T-helper 1 cell (primary cell): ENCODE data around the gene CCDC15.
A peak's percentile ranks its signal among the peaks of the same experiment; 100 is the strongest.

ENCODE experiments used
- DNase-seq, 5 donors: peaks; one replicate each; pipeline ENCODE4 v3.0.0-alpha.2; 2012 to 2020

The CCDC15 gene

DNA sequence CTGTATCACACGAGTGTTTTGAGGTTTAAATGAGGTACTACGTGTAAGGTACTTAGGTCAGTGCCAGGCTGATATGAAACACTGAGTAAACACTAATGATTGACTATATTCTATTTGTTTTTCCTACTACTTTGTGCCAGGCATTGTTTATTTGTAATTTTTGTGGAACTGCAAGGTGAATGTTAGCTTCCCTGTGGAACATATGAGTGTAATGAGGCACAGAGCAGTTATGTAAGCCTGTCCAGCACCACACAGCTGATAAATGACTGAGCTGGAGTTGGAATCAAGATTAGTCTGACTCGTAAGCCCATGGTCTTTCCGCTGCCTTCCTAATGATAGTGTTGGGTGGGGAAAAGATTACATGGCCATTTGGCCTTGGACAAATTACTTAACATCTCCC lies 115.0 kb downstream of the CCDC15 start:
- DNase-seq = no peak

DNA sequence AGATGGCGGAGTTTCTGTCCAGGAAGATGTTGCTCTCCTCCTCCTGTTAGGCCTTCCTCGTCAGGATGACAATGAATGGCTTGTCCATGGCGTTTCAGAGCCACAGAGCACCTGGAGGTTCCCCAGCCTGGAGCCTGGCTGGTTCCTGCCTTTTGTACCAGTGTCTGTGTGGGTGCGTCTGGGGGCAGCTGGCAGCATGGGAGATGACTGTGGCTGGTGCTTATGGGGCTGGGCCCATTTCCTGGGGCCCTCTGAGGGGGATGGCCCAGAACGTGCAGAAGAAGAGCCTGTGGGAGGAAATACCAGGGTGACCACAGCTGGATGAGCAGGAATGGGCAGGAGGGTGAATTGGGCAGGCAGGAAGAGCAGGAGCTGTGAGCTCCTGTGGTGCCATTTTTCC lies 115.8 kb downstream of the CCDC15 start:
- DNase-seq = no peak

DNA sequence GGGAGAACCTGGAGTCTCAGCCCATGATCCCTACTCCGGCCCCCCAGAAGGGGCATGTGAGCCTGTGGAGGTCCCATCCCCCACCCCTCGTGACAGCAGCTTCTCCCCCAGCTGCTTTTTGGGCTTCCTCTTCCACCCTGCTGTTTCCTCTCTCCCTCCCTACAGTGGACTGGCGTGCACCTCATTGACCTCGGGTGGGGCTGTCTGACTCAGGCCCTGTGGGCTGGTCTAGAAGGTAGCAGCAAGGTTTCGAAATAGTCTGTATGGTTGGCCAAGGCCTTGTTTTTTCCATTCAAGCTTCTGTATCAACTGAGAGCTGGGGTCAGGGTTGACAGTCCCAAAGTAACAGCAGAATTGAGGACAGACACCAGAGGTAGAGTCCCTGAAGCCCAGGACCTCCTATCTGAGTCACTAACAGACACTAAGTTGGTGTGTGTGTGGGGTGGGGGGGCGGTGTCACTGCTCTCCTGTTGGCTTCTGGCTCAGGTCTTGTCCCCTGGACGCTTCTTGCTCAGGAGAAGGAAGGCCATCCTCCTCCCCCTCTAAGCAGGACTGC lies 116.8 kb downstream of the CCDC15 start:
- DNase-seq = peak in 1 of 5 donors; percentile 12

DNA sequence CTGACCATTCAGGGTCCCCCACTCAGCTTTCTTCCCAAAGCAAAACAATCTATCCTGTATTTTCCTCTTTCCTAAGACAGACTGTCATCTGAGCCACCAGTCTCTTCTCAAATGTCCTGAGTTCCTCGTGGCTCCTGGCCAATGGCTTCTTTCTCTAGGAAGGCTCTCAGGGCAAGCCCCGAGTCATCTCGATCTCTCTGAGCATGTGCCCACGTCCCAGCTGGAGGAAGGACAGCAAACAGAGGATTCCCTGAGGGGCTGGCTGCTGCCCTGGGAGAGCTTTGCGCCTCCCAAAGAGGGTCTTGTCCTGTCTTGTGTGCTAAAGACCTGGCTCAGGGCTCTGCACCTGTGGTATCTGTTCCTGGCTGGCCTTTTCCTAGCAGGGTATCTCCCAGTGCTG lies 117.4 kb downstream of the CCDC15 start:
- DNase-seq = no peak

DNA sequence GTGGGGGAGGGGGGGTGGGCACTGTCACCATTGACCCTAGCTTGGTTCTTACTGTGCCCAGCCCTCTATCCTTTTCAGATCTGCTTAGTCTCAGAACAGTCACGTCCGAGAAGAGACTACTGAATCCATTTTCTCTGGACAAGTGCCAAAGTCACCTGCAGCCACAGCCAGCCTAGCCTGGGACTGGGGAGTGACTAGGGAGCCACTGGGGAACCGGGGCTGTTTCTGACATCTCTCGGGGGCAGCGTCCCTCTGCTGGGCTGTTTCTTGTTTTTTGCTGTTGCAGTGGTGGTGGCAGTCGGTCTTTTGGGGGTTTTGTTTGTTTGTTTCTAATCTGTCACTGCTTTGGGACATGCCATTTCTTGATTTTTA lies 117.8 kb downstream of the CCDC15 start:
- no peak for DNase-seq

DNA sequence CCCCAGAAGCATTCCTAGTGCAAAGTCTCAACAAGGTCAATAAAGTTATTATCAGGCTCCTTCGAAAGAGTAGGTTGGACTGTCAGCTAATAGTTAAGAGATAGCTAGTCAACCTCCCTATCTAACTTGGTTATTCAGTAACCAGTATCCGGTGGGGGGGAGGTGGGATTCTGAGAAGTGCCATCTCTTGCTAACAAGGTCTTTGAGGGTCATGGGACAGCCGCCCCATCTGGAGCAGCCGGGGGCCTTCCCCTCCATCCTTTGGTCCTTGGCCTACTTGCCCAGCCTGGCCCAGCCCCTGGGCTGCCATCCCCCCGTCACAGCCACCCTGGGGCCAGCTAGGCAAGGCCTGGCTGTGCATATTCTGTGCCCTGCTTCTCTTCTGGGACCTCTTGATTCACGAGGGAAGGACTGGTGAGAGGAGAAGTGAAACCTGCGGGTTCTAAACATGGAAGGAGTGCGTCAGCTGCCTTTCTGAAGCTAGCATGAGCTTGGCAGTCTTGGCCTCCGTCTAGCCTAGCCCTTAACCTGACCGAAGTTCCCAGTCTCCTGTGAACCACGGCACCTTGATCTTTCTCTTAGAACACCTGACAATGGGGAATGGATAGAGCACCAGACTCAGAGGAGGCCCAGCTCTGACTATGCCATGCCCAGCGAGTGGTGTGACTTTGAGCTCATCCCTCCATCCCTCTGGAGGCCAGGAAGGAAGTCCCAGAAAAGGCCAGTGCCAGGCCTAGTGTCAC lies 118.4 kb downstream of the CCDC15 start:
- no peak for DNase-seq

DNA sequence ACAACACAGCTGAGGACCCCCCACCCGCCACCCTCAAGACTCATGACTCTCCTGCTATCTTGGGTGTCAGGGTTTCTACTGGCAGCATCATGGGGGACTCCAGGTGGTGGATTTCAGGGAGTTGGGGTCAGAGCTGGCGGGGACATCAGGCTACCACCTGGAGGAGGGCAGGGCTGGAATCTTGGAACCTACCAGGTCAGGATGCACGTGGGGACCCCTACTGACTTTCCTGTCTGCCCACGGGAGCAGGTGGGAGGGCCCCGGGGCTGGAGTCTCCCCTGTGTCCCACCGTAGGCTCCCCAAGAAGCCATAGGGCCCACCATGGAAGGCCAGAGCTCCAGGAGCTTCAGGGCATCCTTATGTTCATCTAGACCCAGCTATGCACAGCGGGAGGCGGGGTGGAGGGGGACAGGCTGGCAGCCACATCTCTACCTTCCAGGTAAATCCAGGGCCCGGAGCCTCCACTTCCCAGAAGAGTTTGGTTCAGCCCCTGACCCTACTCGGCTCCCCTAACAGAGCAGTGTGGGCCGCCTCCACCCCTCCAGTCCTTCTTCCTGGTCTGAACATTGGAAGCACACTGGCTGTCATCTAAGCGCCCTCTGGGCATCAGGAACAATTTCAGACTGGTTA lies 119.1 kb downstream of the CCDC15 start:
- DNase-seq = no peak

DNA sequence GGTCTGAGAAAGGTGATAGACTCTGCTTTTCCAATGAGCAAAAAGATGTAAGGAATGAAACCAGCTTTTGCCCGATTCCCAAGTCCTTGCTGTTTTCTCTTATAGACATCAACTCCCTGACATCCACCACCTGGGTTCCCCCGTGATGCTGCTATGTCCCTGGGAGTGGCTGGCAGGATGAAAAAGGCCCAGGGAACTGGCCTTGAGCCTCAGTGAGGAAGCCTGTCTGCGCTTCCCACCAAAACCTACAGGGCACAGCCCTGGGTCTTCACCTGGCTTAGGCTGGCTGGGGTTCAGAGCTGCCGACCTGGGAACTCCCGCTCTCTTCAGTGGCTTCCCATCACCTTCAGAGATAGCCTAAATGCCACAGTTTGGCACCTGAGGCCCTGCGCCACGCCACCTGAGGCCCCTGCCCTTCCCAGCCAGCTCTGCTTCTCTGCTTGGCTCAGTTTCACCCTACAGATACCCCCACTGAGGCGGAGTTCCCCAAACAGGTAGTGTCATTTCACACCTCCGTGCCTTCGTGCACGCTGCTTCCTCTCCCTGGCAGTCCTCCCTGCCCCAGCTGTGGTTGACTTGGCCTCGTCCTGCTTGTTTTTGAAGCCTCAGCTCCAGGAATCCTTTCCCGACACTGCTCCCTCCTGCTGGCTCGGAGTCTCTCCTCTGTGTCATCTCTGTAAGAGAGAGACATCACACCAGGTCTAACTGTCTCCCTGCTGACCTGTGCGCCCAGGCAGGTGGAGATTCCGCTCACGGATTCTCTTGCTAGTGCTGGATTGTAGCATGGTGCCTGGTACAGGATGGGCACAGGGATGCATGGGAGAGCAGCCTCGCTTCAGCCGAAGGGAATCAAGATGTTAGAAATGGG lies 119.8 kb downstream of the CCDC15 start:
- DNase-seq = no peak

DNA sequence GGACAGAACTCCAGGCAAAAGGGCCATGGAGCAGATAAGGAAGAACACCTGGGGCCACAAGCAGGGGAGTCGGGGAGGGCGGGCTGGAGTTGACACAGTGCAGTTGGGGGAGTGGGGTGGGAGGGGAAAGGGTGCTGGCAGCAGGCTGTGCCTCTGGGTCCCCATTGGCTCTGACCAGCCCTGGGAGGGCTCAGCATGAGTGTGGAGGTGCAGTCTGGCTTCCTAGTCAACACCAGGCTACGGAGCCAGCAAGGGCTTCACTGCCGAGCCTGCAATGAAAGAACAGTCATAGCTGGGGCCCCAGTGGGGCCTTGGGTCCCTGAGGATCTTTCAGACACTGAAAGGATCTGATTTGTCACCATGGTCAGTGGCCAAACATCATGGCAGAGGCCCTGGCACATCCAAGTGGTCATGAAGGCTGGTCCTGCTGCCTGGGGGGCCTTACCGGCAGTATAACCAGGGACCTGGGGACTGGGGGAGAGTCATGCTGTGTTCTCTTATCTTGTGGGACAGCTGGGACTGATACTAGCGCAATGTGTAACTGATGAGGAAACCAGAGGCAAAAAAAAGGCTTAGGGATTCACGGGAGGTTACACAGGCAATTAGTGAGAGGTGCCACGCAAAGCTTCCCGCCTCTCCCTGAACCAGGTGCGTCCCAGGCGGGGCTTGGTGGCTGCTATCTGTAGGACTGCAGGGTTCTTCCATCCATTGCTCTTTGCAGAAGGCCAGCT lies 120.7 kb downstream of the CCDC15 start:
- DNase-seq = no peak

DNA sequence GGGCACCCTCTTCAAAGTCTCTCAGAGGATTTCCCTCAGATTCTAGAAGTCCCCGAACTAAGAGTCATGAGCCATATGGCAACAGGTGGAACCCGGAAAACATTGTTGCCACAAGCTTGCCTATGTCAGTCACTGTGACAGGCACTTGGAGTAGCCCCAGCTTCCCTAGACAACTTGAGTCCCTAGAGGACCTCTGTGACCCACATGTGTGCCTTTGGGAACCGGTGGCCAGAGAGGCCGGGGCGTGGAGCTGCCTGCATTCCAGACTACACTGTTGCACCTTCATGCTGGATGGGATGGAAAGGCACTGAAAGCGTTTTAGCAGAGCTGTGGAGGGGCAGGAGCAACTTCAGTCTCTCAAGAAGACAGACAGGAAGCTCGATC lies 121.2 kb downstream of the CCDC15 start:
- DNase-seq = no peak

DNA sequence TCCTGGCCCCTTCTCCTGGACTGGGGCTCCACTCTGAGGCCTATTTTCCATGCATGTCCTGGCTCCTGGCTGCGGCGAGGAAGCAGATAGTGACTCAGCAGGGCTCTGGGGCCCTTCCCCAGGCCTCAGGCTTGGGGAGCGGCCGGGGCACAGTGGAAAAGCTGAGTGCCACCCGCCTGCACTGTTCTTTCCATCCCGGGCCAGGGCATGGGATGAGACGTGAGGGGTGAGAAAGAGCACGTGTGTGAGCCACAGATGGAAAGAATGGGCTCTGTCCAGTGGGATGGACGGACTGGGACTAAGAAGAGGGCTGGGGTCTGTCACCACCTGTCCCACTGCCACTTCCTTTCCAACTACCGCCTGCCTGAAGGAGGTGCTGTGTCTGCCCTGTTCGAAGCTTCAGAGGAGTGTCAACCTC lies 121.9 kb downstream of the CCDC15 start:
- DNase-seq = no peak

DNA sequence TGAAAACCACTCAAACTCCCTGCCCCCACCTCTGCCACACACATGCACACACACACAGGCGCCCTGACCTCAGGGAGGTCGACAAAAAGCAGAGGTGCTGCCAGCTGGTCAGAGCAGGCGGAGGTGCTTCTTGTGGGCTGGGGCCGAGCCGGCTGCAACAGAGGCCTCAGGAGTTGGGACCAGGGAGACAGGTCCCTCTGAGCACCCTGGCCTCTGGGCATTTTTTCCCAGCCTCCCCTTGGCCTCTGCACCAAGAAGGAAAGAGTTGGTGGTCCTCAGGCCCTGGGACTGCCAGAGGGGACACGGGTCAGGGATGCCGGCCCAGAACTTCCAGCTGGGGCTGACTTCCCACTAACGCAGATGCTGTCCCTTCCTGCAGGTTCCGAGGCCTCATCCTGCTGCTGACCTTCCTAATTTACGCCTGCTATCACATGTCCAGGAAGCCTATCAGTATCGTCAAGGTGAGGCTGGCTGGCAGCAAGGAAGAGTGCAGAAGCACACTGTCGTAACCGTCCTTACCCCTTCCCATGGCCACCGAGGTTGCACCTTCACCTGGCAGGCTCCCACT lies 122.5 kb downstream of the CCDC15 start:
- no peak for DNase-seq

DNA sequence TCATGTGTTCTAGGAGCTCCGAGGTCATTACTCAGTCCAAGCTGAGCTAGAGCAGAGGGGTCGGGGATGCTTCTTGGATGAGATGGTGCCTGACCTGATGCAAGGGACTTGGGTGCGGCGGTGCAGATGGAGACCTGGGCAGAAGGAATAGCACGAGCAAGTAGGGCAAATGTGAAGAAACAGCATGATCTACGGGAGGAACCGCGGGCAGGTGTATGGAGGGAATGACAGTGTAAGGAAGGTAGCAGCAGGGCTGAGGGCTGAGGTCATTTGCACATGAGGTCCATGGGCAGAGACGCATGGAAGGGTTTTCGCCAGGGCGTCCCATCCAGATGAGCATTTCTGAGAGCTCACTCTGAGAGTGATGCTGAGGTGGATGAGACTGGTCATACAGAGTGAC lies 124.0 kb downstream of the CCDC15 start:
- DNase-seq = no peak

DNA sequence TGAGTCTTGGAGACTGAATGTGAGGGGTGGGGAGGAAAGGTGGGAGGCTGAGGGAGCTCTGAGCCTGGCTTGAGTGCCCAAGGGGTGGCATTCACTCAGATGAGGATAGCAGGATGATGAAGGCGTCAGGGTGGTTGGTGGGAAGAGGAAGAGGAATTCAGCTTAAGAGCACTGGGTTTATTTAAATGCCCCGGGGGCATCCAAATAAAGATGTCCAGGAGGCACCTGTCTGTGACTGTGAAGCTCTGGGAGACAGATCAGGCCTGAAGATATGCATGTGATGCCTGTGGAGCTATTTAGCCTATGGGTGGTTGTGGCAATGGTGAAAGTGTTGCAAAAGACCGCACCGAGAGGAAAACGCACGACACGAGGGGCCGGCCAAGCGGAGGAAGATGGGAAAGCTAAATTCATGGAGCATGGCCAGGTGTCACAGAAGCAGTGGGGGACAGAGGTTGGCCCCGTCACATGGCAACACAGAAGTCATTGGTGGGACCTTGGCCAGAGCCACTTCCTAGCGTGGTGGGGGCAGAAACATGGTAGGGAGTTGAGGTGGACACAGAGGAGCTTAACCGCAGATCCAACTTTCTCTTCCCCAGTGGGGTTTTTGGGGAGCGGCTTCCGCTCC lies 124.6 kb downstream of the CCDC15 start:
- DNase-seq = no peak

DNA sequence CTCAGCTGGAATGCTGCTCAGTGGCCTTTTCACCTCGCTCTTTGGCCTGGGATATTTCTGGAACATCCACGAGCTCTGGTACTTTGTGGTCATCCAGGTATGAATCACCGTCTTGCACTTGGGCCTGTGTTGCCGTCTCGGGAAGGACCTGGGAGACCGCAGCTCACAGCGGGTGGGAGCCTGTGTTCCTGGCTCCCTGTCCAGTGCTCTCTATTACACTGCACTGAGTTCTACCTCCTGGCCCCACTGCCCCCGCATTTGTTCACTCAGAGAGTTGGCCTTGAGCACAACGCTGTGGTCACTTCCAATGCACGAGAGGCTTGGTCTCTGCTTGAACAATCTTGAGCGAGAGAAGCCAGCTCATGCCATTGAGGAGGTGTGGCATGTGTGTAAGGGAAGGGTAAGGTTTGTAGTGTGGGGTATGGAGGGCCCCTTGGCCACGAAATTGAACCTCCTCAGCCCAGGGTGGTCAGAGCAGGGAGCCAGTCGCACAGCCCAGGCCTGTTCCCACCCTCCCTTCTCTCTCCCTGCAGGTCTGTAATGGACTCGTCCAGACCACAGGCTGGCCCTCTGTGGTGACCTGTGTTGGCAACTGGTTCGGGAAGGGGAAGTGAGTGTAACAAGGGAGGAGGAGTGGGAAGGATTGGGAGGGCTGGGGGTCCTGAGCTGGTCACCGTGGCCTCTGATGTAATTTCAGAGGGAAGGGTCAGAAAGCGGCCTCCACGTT lies 125.3 kb downstream of the CCDC15 start:
- DNase-seq = no peak

DNA sequence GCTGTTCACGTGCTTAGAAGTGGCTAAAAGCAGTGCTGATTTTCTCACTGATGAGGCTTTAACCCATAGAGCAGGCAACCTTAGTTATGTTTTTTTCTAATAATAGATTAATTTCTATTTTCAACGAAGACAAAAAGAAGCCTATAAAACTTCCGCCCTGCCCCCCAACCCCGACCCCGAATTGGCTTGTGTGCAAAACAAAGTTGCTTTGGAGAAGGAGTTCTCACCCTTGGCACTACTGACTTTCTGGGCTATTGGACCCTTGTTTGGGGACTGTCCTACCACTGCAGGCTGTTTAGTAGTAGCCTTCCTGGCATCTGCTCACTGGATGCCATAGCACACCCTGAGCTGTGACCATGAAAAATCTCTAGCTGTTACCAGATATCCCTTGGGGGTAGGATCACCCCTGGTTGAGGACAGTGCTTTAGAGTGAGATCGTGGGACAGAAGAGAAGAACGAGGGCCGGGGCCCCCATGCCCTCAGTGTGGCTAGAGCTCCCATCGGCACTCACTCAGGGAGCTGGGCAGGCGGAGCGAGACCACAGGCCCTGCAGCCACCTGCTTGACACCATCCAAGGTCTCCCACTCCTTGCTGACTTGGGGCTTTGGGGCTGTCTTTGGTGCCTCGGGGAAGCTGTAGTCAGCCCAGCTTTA lies 126.0 kb downstream of the CCDC15 start:
- DNase-seq = no peak

DNA sequence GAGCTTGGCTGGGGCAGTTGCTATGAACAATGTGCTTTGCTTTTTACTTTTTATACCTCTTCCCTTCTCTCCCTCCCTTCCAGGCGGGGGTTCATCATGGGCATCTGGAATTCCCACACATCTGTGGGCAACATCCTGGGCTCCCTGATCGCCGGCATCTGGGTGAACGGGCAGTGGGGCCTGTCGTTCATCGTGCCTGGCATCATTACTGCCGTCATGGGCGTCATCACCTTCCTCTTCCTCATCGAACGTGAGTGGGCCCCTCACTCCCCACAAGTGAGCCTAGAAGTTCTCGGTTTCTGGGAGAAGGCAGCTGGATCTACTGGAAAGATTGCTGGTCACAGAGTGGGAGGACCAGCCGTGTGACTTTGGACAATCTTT lies 126.5 kb downstream of the CCDC15 start:
- DNase-seq = no peak

DNA sequence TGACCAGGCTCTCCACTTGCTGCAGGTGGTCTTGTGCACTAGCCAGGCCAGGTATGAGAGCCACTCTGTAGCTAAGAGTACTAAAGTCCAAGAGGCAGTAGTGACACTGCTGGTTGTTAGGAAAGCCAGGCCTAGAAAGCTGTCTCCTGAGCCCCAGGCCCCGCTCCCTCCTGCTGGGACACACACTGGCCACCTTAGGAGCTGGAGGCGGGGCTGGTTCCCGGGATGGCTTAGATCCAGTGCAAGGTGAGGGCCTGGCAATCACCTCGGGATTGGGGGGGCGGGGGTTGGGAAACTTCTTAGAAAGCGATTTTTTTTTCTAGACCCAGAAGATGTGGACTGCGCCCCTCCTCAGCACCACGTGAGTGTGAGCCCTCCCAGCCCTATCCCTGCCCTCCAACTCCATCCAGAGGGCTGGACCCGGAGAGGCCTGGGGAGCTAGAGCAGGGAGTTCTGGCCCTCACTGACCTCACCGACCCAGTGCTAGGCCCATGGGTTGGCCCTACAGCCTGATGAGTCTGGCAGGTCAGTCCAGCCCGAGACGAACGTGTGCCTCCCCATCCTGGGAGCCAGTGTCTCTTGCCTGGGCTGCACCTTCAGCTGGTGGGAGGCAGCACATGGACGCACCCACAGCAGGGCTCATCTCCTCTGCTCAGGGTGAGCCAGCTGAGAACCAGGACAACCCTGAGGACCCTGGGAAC lies 127.2 kb downstream of the CCDC15 start:
- DNase-seq = no peak

DNA sequence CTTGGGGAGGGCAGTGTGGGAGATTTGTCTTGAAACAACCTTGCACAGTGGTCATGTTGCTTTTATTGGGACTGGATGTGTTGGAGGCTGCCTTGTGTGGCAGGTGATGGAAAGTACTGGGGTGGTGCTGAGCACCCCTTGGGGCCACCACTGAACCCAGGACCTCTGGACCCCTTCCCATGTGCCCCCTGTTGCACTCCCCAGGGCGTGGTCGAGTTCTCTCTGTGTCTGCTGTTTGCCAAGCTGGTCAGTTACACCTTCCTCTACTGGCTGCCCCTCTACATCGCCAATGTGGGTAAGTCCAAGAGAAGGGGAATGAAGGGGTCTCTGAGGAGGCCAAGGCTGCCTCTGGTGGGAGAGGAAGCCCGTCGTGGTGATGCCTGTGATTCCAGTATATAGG lies 128.0 kb downstream of the CCDC15 start:
- DNase-seq = no peak
